ENCODE data around the gene GGTLC2.

- TF ChIP-seq CTCF (IDR thresholded peaks at IDR 0.05) (no peak), POLR2A (IDR thresholded peaks at IDR 0.05) (no peak), EP300 (IDR thresholded peaks at IDR 0.05) (no peak)
Measured at GRCh38 chr22:22670076-22670795, 25.8 kb downstream of the GGTLC2 start.
